C4-2B (cell line): Measurements from ENCODE around the gene HECTD3.

Experiments
- H3K27ac ChIP-seq: fragments of 450-650 bp; 2 replicates; pipeline ENCODE4 v1.5.1; 2017
- CTCF ChIP-seq: fragments of 450-650 bp; conservative IDR thresholded peaks from 2 replicates; pipeline ENCODE4 v1.5.1; 2017; ENCODE audit warnings: mild to moderate bottlenecking
- ZFX ChIP-seq: fragments of 450-650 bp; IDR thresholded peaks from 2 replicates; pipeline ENCODE4 v1.6.1; 2017

Gene HECTD3

GRCh38 chr1:45013551-45014209 is 2.6 kb upstream of the HECTD3 start:
- TF ChIP-seq ZFX (no peak), CTCF (no peak)
- H3K27ac ChIP-seq: no peak overlapping the region

DNA sequence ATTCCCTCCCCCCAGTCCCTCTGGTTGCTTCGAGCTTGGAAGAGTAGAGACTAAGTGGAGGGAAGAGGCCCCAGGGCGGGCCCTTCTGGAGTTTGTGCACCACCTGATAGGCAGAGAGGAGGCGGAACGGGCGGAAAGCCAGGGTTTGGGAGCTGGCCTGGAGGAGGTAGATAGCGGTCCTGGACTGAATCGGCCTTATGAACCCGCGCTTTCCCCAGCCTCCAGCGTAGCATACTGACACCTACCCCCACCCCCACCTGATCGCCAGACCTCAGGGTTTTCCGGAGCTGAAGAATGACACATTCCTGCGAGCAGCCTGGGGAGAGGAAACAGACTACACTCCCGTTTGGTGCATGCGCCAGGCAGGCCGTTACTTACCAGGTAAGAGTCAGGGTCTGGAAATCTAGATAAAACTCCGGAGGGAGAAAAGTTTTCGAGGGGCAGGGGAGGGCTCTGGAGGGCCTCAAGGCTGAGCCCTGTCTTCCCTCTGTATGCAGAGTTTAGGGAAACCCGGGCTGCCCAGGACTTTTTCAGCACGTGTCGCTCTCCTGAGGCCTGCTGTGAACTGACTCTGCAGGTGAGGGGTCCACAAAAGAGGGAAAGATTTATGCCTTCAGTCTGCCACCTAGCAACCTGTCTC is 1.6 kb upstream of the HECTD3 start:
- TF ChIP-seq CTCF: no peak
- TF ChIP-seq ZFX: no peak
- H3K27ac ChIP-seq: peak overlapping the region; percentile 81

GRCh38 chr1:45011837-45012638 is 914 bp upstream of the HECTD3 start, which contains the start of gene UROD:
Gene UROD, plus strand, starts transcription at chr1:45012254. Its CDS starts 12 bp downstream, at chr1:45012266.
- TF ChIP-seq CTCF (no peak), ZFX (0 out of 2 replicates have a peak, but pooled peaks have one; percentile 16)
- peak within 1 kb of the TSS; percentile 81 for H3K27ac ChIP-seq

DNA sequence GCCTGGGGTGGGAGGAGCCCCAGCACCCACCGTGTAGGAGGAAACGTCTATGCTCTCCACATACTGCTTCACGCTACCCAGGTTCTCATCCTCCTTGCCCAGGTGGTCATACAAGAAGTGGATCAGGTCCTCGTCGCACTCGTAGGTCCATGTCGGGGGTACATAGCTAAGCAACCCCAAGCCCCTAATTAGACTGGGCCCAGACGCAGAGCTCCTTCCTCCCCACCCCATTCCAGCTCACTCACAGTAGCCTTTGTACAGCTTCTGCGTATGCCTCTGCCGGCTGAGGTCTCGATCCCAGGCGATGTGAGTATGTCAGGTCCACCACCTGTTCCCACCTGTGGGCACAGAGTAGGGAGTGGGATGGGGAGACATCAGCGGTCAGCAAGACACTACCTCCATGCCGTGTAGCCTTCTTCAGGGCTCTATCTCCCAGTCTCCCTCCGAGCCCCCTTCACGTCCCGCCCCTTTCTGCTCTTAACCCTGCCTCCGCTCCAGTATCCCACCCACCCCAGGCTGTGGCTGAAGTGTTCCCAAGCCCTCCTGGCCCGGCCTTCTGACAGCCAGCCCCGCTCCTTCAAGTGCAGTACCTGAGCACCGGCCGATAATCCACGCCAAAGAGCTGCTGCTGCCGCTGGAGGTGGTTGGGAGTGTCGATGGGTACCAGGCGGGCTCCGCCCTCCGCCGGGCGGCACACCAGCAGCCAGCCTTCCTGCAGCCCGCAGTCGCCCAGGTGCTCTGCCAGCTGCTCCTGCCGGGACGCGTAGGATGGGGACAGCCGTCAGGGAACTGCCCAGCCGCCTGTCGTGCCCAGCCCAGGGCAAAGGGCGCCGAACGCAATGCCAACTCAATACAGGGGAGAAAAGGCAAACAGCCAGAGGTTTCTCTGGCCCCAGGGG is 919 bp downstream of the HECTD3 start:
- peak overlapping the region; percentile 81 for H3K27ac ChIP-seq
- TF ChIP-seq ZFX (no peak), CTCF (no peak)

- no peak for TF ChIP-seq ZFX
- no peak for TF ChIP-seq CTCF
- H3K27ac ChIP-seq: no peak overlapping the region; the same call in 1 of the 2 replicates
Measured at GRCh38 chr1:45009296-45009865, 1.7 kb downstream of the HECTD3 start.

- no peak for TF ChIP-seq ZFX
- no peak for TF ChIP-seq CTCF
- no peak overlapping the region for H3K27ac ChIP-seq
Measured at GRCh38 chr1:45008516-45008915, 2.6 kb downstream of the HECTD3 start.
